Measurements from ENCODE around the gene WASF2.

WASF2 gene

GRCh38 chr1:27372022-27372807 lies 117.8 kb downstream of the WASF2 start:
- DNase-seq: no peak

GRCh38 chr1:27368869-27369582 lies 120.9 kb downstream of the WASF2 start:
- DNase-seq: no peak

GRCh38 chr1:27367160-27367650 lies 122.8 kb downstream of the WASF2 start:
- no peak for DNase-seq

- no peak for DNase-seq
These were observed 123.4 kb downstream of the WASF2 start, which contains the start of gene MAP3K6 for GRCh38 chr1:27366411-27367159. TSS of gene MAP3K6 (minus strand) at chr1:27366961. CDS start at chr1:27366597, 364 bp downstream.

DNA sequence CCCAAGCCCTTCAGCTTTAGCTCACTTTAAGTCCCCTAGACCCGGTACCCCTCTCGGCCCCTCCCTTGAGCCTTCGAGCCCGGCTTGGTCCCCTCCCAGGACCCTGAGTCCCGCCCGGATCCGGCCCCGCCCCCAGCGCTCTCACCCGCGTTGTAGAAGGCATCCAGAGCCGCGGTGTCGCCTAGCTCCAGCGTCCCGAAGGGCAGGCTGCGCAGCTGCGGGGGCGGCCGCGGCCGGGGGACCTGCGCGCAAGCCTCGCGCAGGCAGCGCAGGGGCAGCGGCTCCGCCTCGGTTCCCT lies 123.9 kb downstream of the WASF2 start:
- peak; percentile 42 for DNase-seq

DNA sequence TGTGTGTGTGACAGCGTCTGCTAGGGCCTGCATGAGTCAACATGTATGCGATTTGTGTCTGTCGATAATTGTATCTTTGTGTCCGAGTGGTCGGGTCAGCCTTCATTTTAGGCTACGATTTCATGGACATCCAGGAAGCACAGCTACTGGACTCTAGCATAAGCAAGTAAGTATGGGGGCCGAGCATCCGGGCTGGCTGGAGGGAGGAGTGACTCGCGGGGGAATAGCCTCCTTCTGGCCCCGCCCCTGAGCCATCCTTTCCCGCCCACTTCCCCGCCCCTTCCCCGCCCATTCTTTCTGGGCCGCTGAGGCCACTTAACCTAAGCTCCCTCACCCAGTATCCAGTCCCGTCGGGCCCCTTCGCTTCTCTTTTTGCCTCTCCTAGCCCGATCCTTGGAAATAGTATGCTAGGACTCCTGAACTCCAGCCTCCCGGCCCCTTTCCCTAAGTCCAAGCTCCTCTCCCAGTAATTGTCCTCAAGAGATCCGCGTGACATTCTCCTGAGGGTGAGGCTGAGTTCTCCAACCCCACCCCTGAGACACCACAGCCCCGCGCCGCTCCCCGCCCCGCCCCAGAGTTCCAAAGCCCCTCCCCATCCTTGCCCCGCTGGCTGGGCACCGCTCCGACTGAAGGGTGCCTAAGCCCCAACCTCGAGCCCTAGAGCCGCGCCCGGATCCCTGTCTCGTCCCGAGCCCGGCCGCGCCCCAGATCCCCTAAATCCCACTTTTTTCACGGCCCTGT lies 124.4 kb downstream of the WASF2 start:
- DNase-seq: peak; percentile 67

GRCh38 chr1:27364696-27365371 lies 125.1 kb downstream of the WASF2 start:
- DNase-seq: no peak

DNA sequence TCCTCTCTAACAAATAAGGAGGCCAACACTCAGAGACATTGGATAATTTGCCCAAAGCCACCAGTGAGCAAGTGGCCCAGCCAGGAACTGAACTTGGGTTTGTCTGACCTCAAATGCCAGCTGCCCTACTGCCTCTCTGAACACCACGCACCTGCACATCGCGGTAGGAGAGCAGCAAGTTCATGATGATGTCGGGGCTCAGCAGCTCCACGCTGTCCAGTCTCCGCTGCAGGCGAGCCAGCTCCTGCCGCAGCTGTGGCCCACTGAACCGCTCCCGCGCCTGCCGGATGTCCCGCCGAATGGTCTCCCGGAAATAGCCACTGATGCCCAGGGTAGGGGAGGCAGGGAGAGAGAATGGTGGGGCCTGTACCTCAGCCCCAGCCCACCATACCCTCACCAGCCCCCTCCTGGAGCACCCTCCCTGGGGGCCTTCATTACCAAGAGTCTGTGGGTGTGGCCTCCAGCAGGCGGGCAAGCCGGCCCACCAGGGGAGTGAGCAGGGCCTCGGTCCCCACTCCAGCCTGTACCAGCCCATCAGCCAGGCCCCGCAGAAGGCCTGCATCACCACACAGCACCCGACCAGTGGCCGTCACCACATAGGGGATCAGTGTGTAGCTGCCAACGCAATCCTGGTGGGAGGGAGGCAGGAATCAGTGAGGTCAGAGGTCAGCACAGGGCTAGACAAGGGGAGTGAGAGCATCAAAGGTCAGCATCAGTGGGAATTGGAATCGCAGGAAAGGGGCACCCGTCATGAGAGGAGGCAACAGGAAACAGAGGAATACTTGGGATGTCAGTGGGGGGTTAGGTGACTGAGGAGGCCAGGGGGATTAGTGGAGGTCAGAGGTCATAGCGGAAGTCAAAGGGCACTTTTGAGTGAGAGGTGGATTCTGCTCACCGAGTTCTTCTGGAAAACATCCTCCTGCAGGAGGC lies 125.9 kb downstream of the WASF2 start:
- no peak for DNase-seq

DNA sequence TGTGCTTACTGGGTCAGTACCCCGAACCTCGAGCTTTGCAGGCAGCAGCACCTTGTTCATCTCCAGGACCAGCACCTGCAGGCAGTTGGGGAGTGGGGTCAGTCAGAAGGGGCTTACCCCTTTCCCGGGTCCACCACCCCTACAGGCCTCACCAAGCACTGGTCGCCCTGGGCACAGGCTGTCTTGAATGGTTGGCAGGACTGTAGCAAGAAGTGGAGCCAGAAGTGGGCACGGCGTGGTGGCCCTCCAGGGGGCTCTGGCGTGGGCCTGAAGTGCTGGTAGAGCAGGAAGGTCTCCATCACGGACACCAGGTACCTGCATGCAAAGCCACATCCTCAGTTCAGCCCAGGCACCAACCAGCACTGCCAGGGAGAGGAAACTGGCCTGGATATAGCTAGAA lies 128.4 kb downstream of the WASF2 start:
- DNase-seq: no peak

GRCh38 chr1:27361044-27361402 lies 128.9 kb downstream of the WASF2 start:
- DNase-seq: no peak

- no peak for DNase-seq
These were observed 129.6 kb downstream of the WASF2 start for GRCh38 chr1:27360159-27361043.

DNA sequence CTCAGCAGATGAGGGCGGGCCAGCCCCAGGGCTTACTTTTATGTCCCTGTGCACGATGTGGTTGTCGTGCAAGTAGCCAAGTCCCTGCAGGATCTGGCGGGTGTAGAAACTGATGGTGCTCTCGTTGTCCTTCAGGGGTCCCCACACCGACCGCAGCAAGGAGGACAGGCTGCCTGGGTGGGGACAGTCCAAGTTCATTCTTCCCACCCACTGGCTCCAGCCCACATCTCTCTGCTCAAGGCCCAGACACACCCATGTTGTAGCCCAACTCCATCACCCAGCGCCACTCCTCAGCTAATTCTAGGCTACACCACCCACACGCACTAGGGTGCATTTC lies 130.2 kb downstream of the WASF2 start:
- DNase-seq: no peak

DNA sequence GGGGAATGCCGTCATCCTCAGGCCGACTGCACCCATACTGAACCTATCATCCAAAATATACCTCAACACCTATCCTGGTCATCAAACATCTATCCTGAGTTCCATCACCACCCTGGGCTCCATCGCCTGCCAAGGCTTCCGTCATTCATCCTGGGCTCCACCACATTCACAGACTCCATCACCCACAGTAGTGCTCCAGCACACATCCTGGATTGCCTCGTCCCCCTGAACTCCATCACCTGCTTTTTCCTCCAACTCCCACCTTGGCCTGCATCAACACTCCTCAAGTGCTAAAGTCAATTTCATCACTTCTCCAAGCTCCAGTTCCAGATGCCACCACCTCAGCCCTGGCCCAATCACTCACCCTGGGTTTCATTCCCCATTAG lies 131.0 kb downstream of the WASF2 start:
- DNase-seq: no peak

- no peak for DNase-seq
These were observed 131.7 kb downstream of the WASF2 start for GRCh38 chr1:27358038-27358927.

DNA sequence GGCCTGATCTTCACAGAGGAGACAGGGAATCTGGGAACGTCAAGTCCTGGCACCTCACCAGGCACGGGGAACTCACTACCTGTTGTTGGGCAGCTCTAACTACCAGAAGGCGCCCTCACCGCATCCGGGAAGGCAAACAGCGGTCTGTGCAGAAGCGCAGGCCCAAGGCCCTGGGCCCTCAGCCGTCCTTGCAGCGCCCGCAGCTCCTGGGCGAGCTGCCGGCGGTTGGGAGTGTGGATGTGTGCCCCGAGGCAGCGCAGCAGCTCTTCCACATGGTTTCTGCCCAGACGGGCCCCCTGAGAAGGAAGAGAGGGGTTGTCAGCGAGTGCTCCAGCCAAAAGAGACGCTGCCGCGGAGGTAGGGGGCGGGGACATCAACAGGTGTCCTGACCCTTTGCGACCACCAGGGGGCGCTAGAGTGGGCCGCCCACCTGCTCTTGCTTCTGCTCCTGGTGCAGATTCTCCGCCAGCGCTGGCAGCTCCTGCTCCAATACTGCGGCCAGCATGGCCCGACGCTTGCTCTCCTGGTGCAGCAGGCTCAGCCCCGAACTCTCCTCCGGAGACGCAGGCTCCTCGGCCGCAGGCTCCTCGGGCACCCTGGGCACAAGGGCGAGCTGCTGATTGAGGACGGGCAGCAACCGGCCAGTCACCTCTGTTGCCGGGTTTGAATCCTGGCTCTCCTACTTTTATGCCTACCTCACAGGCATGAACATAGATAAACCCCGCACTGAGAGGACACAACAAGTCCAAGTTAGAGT lies 132.5 kb downstream of the WASF2 start:
- DNase-seq: peak; percentile 35

- DNase-seq: no peak
These were observed 133.2 kb downstream of the WASF2 start for GRCh38 chr1:27356619-27357280.

DNA sequence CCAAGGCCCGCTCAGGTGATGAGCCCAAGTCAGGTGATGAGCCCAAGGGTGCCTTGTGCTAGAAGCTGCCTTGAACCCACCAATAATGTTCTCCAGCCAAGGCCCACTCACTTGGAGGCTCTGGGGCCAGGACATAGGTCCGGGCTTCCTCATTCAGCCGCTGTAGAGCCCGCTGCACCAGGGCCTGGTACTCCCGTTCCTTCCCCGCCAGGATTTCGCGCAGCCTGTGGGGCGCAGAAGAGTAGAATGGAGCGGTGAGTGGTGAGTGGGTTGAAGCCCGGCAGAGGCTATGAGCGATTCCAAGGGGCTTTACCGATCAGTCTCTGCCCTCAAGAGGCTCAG lies 133.7 kb downstream of the WASF2 start:
- no peak for DNase-seq

GRCh38 chr1:27355683-27356082 lies 134.3 kb downstream of the WASF2 start:
- no peak for DNase-seq
